Fibroblast of gingiva (primary cell): ENCODE results near the gene CXCL8.
"Not testable (repeated sequence)": the region's sequence is repeated elsewhere in the genome, so short reads cannot be mapped to it uniquely, and the experiment has no call there.

ENCODE experiments used
- DNase-seq: peaks from one replicate; pipeline ENCODE4 v3.0.0-alpha.2; 2011; ENCODE audit warnings: low read depth

CXCL8 gene

DNA sequence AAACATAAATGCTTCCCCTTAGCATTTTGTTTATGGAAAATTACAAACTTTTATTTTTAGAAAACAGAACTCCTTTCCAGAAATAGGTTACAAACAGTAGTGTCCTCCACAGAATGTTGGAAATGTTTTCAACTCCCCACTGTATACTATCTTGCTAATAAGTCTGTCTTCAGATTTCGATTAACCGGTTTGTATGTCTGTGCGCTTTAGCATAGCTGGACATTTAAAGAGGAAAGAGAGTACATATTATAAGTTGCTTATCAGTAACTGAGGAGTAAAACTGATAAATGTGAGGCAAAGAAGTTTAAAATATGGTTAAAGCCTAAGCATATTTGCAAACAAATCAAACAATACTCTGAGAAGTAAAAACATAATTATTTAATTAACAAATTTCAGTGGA, 3.4 kb downstream of the CXCL8 start:
- no peak for DNase-seq

DNA sequence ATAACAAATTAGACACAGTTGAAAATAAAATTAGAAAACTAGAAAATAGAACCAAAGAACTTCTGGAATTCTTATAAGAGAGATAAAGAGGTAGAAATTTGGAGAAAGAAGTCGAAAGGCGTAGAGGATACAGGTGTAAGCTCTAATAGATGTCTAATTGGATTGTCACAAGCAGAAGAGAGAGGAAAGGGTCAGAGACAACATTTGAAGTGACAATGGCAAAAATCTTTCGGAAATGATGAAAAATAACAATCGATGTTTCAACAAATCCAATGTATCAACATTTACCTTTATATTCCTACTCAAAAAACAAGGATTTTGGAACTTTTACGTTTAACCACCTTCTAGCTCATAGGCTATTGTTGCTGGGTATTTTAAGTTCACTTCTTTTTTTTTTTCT, 3.8 kb downstream of the CXCL8 start:
- DNase-seq = no peak

GRCh38 chr4:73750730-73751129, 10.4 kb downstream of the CXCL8 start:
- DNase-seq = no peak

DNA sequence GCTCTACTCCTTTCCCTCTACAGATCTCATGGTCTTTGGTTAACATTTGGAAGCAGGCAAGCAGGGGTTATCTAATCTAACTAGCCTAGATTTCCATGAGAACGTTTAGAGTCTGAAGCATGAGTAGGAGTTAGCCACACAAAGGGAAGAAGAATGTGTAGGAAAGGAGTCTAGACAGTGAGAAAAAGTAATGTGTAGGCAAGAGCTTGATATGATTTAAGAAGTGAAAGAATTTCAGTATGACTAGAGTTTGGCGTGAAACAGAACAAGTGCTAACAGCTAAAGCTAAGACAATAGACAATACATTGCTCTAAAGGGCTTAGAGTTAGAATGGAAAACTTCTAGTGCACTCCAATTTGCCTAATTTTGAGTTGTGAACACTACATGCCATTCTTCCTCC, 10.8 kb downstream of the CXCL8 start:
- no peak for DNase-seq

DNA sequence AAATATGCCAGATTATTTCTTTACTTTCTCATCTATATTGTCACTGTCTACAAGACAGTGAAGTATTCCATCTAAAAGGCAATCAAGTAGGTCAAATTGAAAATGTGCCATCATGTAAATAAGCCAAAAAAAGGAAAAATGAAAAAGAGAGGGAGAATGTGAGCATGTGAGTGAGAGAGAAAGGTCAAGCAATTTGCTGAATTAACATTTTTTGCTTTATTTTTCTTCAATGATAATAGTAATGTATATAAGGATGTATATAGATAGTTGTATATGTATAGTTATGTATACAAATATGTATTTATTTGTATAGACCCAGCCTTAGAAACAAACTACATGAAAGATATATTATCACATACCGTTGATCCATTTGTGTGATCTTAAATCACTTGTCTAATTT, 11.5 kb downstream of the CXCL8 start:
- no peak for DNase-seq

DNA sequence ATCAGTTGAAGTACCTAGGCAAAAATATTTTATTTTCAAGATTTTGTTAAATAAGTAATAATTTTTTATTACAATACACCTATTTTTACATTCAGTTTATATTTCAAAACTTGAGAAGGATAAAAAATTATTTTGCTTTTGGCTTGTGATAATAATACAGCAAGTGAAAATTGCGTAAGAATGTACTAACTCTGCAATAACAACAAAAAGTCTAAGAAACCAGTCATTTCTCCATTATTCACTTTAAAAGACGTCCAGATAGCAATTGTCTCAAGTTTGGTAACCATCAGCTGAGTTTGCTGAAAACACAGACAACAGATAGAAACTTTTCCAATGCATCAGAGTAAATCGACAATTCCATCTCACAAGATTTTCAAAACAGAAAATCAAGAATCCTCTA, 12.1 kb downstream of the CXCL8 start:
- DNase-seq = no peak

DNA sequence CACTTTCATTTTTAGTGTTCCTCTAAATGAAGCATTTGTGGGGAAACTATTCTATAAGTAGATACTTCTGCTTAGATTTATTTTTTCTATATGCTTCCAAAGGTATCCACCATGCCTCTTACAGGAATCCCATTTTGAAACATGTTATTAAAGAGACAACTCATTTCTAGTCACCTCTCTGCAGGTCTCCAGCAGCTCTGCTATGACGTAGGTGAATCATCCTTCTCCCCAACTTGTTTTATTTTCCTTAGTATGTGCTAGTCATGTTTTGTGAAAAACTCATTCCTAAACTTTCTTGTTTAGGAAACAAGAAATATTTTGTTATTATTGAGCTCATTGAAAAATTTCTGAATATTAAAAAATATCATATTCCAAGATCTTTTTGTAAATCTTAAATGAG, 12.8 kb downstream of the CXCL8 start:
- no peak for DNase-seq

- DNase-seq = no peak
These were observed 14.6 kb downstream of the CXCL8 start for GRCh38 chr4:73754934-73755333.

DNA sequence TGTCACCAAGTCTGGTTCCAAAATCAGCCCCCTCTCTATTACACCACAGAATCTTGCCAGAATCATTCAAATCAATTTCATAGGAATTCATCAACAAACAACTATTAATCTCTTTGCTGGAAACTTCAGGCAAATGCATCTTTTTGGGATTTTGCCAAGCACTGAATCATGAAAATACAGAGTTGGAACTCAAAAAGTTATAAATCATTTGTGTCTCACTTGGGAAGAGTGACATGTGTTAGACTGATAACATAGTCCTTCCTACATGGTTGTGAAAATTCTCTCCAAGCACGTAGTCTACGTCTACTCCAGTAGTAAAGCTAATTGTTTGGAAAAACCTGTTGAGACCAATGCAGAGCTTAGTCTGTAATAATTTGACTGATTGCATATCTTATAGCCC, 19.0 kb downstream of the CXCL8 start:
- no peak for DNase-seq

DNA sequence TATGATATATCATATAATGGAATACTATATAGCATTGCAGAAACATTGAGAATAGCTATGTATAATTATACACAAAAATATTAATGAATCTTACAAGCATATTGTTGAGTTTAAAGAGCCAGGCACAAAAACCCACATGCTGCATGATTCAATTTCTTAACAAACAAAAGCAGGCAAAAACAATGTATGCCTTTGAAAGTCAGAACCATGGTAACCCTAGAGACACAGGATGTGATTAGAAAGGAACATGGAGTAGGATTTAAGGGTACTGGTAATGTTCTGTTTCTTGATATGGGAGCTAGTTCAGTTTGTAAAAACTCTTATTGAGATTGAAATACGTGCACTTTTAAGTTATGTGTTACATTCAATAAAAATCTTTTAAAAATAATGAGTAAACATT, 21.5 kb downstream of the CXCL8 start:
- no peak for DNase-seq

DNA sequence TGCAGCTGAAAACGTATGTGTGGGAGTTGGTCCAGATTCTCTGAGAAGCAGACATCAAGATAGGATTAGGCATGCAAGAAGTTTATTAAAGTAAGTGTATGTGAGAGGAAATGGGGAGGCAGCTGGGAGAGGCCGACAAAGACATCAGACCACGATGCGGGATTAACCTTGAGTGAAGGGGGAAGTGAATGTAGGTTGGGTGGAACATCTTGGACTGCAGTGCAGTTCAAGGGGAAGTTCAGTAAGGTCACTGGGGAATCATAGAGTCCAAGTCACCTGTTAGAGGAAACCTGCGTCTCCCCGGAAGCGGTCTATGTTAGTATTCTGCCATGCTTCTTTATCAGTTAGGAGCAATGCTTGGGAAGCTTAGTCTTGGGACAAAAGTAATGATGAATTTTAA, 22.0 kb downstream of the CXCL8 start:
- DNase-seq = no peak

GRCh38 chr4:73763877-73764276, 23.5 kb downstream of the CXCL8 start:
- no peak for DNase-seq

GRCh38 chr4:73764513-73764912, 24.1 kb downstream of the CXCL8 start:
- DNase-seq = peak; percentile 16

DNA sequence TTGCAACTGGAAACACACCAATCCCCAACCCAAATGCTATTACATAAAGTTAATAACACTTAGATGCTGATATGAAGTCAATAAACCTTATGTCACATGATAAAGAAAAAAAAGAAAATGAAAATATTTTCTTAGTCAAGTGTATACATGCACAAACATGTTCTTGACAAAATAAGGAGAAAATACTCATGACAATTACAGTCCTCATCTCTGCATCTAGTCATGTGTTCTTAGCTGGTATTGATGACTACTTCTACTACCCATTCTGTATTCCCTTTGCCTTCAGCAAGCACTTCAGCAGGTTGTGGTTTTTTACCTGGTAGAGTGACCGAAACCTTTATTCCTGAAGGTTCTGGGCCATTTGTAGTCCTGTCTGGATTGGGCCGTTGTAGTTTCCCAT, 24.9 kb downstream of the CXCL8 start:
- DNase-seq = no peak

- DNase-seq = no peak
These were observed 30.5 kb downstream of the CXCL8 start for GRCh38 chr4:73770917-73771316.

DNA sequence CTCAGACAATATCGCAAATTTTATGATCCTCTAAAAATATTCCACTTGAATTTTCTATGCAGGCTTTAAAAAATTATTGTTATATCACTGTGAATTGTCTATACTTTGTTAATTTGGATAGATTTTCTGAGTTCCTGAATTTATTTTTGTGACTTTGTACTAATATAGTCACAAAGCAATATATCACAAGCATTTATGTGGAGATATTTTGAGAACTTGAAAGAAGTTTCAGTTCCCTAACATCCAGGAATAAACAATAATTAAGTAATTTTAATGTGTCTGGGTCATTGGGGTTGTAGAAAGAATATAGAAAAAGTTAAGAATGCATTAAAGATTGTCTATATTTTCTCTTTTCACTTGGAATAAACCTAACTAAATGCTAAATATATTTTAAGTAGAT, 32.0 kb downstream of the CXCL8 start:
- no peak for DNase-seq

- not testable (repeated sequence) for DNase-seq
These were observed 34.0 kb downstream of the CXCL8 start for GRCh38 chr4:73774406-73774805.

DNA sequence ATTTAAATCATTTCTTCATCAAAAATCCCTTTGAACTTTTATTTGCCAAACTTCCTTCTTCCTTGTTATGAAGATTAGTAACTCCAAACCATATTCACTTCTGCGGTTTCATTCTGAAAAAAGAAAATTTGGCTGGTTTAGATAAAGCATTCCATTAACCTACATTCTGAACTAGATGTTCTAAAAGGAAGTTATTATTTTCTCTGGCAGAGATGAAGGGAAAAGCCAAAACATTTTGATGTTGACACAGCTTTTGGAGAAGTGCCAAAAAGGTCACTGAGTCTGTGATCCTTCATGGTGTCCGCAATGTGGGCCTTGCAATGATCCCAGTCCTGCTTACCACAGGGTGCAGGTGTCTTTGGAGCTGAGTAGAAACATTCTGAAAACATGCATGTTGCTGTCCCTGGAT, 36.0 kb downstream of the CXCL8 start:
- DNase-seq = peak; percentile 94

DNA sequence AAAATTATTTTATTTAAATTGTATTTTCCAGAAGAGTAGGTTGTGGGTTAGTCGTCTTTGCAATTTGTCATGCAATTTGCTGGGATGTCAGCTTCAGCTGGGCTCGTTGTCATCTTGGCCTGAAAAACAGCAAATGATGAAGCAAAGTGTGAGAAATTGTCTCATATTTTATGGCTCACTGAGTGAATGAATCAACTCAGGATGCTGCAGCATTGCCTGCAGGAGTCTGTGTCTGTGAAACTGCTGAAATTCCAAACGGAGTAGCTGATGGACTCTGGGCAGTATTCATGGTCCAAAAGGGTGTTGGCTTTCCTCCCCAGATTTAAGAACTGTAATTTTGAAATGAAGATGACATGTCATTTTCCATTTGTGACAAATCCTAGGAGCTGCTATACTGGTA, 37.2 kb downstream of the CXCL8 start:
- DNase-seq = peak; percentile 52

DNA sequence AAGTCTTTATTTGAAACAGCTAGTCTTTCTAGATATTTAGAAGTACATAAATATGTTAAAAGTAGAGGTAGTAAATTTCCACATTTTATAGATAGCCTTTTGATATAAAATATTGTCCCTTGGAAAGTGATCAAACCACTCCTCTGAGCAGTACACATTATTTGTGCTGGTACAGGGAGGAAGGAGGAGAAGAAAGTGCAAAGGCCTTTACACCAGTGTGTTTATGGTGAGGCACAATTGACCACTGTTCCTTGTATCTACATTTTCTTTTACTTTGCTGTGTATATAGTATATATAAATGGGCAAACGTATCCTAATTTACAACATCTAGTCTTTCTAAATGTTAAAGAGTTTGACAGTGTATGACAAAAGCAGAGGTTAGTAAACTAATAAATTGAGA, 39.9 kb downstream of the CXCL8 start:
- no peak for DNase-seq

DNA sequence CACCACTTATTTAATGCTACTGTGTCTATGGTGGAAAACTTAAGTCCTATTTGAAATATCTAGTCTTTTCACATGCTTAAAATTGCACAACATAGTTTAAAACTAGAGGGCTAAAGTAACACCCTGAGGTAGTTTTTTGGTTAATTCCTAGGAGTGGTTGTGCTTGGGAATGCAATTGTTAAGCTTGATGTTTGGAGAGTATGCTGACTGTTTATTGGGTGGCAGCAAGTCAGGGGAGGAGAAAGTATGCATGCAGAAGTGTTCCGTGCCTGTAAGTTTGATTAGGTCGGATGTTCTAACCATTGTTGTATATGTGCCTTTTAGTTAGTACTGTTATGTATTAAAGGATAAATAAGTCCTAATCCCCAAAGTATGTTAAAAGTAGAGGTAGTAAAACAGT, 40.5 kb downstream of the CXCL8 start:
- DNase-seq = no peak

DNA sequence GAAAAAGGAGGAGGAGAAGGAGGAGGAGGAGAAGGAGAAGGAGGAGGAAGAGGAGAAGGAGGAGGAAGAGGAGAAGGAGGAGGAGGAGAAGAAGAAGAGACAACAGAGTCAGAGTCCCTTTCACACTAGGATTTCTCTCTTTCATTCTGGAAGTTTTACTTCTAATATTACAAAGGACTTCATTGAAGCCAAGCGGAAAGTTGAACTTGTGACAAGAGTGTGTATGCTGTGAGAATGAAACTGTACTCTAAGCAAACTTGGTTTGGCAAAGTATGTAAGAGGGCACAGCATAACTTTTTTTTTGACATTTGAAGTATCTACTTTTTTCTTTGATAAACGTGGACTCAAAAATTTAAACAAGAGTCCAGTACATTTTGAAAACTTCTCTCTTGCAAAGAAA, 48.0 kb downstream of the CXCL8 start:
- peak; percentile 46 for DNase-seq
